Right lobe of liver (tissue), 6 donors: ENCODE measurements around the gene HOXA3. TPM values are rescaled to one million over a fixed set of nuclear protein-coding genes. Genes with fewer than 3 reads are reported as not detected.

Experiments used
- ATAC-seq, 4 donors: fragments of 200-7000 bp; cut with Tn5 transposase; one replicate each; pipeline ENCODE4 v1.9.1; 2020; ENCODE audit warnings: mild to moderate bottlenecking in 4 of 4, moderate library complexity in 4 of 4
- DNase-seq, 3 donors: peaks; one replicate each; pipeline ENCODE4 v3.0.0-alpha.2; 2020
- H3K27ac ChIP-seq, 3 donors: fragments of 200-600 bp; one replicate each; pipeline ENCODE4 v1.8.0; 2022
- H3K27me3 ChIP-seq, 2 donors: fragments of 200-600 bp; one replicate each; pipeline ENCODE4 v1.8.0; 2022
- H3K36me3 ChIP-seq, 4 donors: fragments of 200-600 bp; sonication (generic) in 1 of 4; one replicate each; pipeline versions ENCODE4 v1.5.1 to v1.8.0; 2017 to 2022; ENCODE audit warnings: control low read depth in 1 of 4
- H3K4me1 ChIP-seq, 4 donors: fragments of 200-600 bp; sonication (generic) in 1 of 4; one replicate each; pipeline versions ENCODE4 v1.5.1 to v1.8.0; 2017 to 2022; ENCODE audit warnings: control low read depth in 1 of 4
- H3K4me3 ChIP-seq, 3 donors: fragments of 200-600 bp; one replicate each; pipeline ENCODE4 v1.8.0; 2022
- H3K9me3 ChIP-seq, 4 donors: fragments of 200-600 bp; sonication (generic) in 1 of 4; one replicate each; pipeline versions ENCODE4 v1.5.1 to v1.8.0; 2017 to 2022; ENCODE audit warnings: control low read depth in 1 of 4
- CTCF ChIP-seq, 4 donors: fragments of 200-600 bp in 3 of 4; fragments of 450-650 bp in 1 of 4; IDR thresholded peaks; one replicate each; pipeline versions ENCODE4 v1.5.1 to v1.8.0; 2016 to 2022; ENCODE audit warnings: antibody characterized with exemption in 4 of 4, mild to moderate bottlenecking in 2 of 4
- POLR2A ChIP-seq: fragments of 450-650 bp; IDR thresholded peaks from one replicate; pipeline ENCODE4 v1.6.1; 2017; ENCODE audit warnings: antibody characterized with exemption, mild to moderate bottlenecking
- WGBS: methylation state at CpG from one replicate; pipeline ENCODE4 v1.1.6; 2018; ENCODE audit warnings: low coverage, low lambda C conversion rate; ENCODE audit not compliant: insufficient coverage; ENCODE audit errors: missing lambda C conversion rate; 5-methylcytosine and 5-hydroxymethylcytosine counted together
- intact Hi-C, 2 donors: fragments of 100-400 bp; cut with DNase I; formaldehyde crosslinking; loops; one replicate each; pipeline versions ENCODE4 v1.11.2 to v1.14.1; 2022
- total RNA-seq, 6 experiments: library from RNA; depleted of rRNA in 2 of 6; stranded (reverse); fragments of >200 nt in 2 of 6; fragmentation: NEBNext Ultra II Directional in 3 of 6; extraction: Animal tissue kit (Norgen Biotek cat#: 25700) in 3 of 6; gene quantifications; one replicate each; pipeline versions ENCODE4 v1.1.0 to v1.2.4, GENCODE V29; 2016 to 2023
- donor health status: DM: no; HTN: yes; CAD: no.
- donor health status: DM: no; HTN: no; CAD: no.
- donor health status: DM: no; HTN: no; CAD: no.
- donor health status: DM: no; HTN: yes; CAD: no.
- donor health status: DM: no; HTN: yes; CAD: no.

HOXA3 gene
- total RNA-seq, 6 experiments from 2014 or later = 0.17 to 0.26 (median 0.25) TPM; not detected in 2

DNA sequence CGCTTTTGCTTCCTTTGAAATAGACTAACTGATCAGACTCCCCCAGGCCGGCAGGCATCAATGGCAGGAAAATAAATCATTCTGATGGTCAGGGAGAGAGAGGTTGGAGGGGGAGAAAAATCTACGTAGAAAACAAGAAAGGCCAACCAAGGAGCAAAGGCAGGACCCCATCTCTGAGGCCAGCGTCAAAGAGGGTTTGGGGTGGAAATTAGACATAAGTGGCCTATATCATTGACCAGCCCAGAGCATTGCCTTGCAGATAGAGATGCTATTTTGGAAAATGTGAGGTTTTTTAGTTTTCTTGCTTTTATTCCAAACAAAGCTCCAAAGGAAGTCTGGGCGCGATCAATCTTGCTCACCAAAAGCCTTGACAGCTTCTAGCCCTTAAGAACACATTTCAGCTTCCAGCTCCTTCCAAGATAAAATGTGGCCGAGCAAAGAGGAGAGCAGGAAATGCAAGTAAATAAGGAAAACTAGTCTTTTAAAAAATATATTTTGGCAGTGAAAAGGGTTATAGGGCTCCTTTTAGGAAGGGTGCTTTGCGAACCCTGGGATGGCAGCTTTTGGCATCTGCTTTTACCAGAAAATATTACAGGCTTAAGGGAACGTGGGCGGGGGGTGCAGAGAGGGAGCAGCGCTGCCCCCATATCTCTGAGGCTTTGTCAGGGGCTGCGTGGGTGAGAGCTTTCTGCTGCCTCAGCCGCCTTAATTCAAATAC lies 47.9 kb downstream of the HOXA3 start:
- Histone ChIP-seq H3K27ac (peak overlapping the region in 2 of 3 donors; percentile 54 to 71), H3K4me1 (peaks cover 0 to 3% (median 0%) of the 10 kb centered on the region in 4 donors), H3K4me3 (no peak overlapping the region), H3K27me3 (peaks cover 0 to 23% of the 10 kb centered on the region in 2 donors), H3K9me3 (no peaks in the 10 kb centered on the region), H3K36me3 (no peaks in the 10 kb centered on the region)
- ATAC-seq = no peak
- WGBS = 19% methylated on average over 13 of the region's 13 CpGs
- no peak for DNase-seq
- TF ChIP-seq CTCF (IDR thresholded peaks at IDR 0.05) (no peak), POLR2A (no peak)
- intact Hi-C loops = no loop called here

DNA sequence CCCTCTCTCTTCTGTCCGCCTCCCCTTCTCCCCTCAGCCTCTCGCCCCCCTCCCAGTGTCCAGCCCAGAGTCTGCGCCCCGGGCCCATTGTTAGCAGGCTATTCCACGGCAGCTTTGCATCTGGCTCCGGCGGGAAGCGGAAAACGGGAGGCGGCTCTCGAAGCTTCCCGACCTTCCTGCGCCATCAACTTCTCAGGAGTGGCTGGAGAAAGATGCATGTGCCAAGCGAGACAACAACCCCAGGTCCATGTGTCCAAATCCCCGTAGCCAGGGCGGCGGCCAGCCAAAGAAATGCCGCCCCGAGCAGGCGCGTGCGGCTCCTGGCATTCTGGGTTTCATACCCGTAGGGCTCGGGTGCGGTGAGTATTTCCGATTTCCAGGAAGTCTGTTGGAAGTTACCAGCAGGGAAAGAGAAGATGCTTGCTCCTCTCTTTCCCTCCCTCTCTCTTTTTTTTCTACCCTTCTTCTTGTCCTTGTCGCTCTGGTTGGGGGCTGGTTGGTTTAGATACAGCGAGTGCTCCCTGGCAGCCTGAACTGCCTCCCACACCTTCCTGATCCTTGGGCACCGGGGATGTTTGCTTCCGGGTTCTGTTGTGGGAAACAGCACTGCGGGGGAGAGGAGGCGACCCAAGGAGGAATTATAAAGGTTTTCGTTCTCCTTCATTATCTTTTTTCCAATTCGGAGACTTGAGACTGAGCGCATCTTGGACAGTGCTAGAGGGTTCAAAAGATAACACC lies 48.7 kb downstream of the HOXA3 start:
- 11% methylated on average over 22 of the region's 35 CpGs for WGBS
- H3K4me3 ChIP-seq = no peak overlapping the region
- ATAC-seq = peak in 2 of 4 donors; percentile 7 to 11

DNA sequence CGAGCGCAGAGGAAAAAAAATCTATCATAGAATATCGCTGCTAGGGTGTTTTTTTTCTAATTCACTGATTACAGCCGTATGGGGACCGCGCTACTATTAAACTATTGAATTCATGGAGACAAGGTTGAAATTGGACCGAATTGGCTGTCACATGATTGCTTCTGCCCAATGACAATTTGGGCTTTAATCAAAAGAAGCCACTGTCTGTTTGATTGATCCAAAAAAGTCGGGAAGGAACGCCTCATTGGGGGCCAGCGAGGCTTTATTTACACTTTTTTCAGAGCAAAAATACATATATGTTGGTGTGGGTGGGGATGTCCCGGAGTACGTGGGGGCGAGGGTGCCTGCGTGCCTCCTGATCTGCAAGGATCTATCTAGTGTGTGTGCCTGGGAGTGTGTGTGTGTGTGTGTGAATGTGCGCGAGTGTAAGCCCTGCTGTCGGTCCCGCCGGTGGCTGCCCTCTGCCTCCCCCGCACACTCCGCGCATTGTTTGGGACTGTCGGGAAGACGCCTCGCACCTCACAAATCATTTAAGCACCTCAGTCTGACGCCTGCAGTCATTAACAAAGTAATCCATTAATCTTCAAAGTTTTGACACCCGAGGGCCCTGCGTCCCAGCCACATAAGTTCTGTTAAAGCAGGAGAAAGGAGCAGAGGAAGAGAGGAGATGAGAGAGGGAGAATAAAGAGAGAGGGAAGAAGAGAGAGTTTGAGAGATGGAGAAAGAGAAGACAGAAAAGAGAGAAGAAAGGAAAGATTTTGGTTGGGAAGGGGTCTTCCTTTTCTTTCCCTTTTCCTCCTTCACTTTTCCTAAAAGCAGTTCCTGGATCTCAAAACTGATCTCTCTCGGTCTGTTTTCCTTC lies 49.6 kb downstream of the HOXA3 start, which contains the start of gene HOXA2:
HOXA2 (minus strand) TSS at position 103 of the 862 bp plus-strand sequence. CDS start 183 bp downstream, outside the sequence.
- Histone ChIP-seq H3K4me1 (peaks cover 0 to 3% (median 0%) of the 10 kb centered on the region in 4 donors), H3K27ac (peak within 1 kb of the TSS; percentile 50 to 80 (median 71)), H3K4me3 (peak within 1 kb of the TSS in 2 of 3 donors; percentile 23 to 36), H3K27me3 (peaks cover 0 to 31% of the 10 kb centered on the region in 2 donors), H3K9me3 (no peaks in the 10 kb centered on the region), H3K36me3 (no peaks in the 10 kb centered on the region)
- no peak for TF ChIP-seq POLR2A
- no peak for TF ChIP-seq CTCF (IDR thresholded peaks at IDR 0.05)
- WGBS = 4% methylated on average over 27 of the region's 29 CpGs
- DNase-seq (no peak), ATAC-seq (peak in 3 of 4 donors; percentile 24 to 40 (median 32))
- intact Hi-C loops = no loop called here

More for the DNA sequence above, 48.7 kb downstream of the HOXA3 start:
- peak overlapping the region; percentile 50 to 71 (median 54) for H3K27ac ChIP-seq
- peaks cover 0 to 3% (median 0%) of the 10 kb centered on the region in 4 donors for H3K4me1 ChIP-seq
- no peak for TF ChIP-seq CTCF (IDR thresholded peaks at IDR 0.05)
- TF ChIP-seq POLR2A = no peak
- H3K36me3 ChIP-seq = no peaks in the 10 kb centered on the region
- no peak for DNase-seq
- intact Hi-C loops = no loop called here
- peaks cover 0 to 25% of the 10 kb centered on the region in 2 donors for H3K27me3 ChIP-seq
- no peaks in the 10 kb centered on the region for H3K9me3 ChIP-seq

DNA sequence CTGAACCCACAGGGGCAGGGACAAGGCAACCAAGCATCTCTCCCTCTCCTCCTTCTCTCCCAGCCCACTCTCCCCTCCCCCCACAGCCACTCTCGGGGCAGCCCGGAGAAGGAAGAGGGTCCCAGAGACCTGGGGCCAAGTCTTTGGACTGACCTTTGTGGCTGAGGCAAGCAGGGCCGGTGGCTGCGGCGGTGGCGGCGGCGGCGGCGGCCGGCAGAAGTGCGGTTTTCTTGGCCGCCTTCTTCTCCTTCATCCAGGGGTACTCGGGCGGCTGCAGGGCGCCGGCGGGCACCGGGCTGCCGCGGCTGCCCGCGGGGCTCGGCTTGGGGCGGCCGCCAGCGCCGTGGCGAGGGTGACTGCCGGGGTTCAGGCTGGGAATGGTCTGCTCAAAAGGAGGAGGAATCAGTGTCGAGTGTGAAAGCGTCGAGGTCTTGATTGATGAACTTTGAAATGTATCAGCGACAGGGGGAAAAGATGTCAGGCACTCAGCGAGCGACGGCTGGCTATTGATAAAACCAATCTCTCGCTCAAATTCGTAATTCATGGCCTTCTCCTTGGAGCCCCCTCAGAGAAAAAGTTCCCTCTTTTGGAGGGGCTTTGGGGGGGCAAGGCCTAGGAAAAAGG lies 50.3 kb downstream of the HOXA3 start:
- ATAC-seq (no peak), DNase-seq (no peak)
- peak overlapping the region; percentile 50 to 80 (median 71) for H3K27ac ChIP-seq
- H3K27me3 ChIP-seq = peaks cover 0 to 31% of the 10 kb centered on the region in 2 donors
- H3K4me1 ChIP-seq = peaks cover 0 to 3% (median 0%) of the 10 kb centered on the region in 4 donors
- no peaks in the 10 kb centered on the region for H3K9me3 ChIP-seq
- WGBS = 2% methylated on average over 28 of the region's 39 CpGs
- peak overlapping the region in 2 of 3 donors; percentile 23 to 36 for H3K4me3 ChIP-seq
- TF ChIP-seq POLR2A (no peak), CTCF (IDR thresholded peaks at IDR 0.05) (no peak)
- H3K36me3 ChIP-seq = no peaks in the 10 kb centered on the region
- intact Hi-C loops = no loop called here
